Upper lobe of left lung (tissue), 6 donors: ENCODE measurements around the gene S100A3. TPM values are rescaled to one million over a fixed set of nuclear protein-coding genes. Genes with fewer than 3 reads are reported as not detected.

Experiments used
- ATAC-seq, 2 donors: fragments of 200-7000 bp; cut with Tn5 transposase; one replicate each; pipeline ENCODE4 v1.9.1; 2022; ENCODE audit warnings: mild to moderate bottlenecking in 2 of 2, moderate library complexity in 2 of 2; ENCODE audit not compliant: low FRiP score in 2 of 2
- DNase-seq, 2 donors: peaks; one replicate each; pipeline ENCODE4 v3.0.0-alpha.2; 2019 to 2020
- H3K27ac ChIP-seq, 4 donors: fragments of 200-600 bp; sonication (generic); one replicate each; pipeline ENCODE4 v1.5.1; 2016 to 2019
- H3K27me3 ChIP-seq, 4 donors: fragments of 200-600 bp; sonication (generic); one replicate each; pipeline ENCODE4 v1.5.1; 2017 to 2019
- H3K36me3 ChIP-seq, 4 donors: fragments of 200-600 bp; sonication (generic); one replicate each; pipeline ENCODE4 v1.5.1; 2016 to 2019
- H3K4me1 ChIP-seq, 4 donors: fragments of 200-600 bp; sonication (generic); one replicate each; pipeline ENCODE4 v1.5.1; 2018 to 2019
- H3K4me3 ChIP-seq, 4 donors: fragments of 200-600 bp; sonication (generic); one replicate each; pipeline ENCODE4 v1.5.1; 2017 to 2019; ENCODE audit warnings: mild to moderate bottlenecking in 2 of 4, moderate library complexity in 1 of 4
- H3K9me3 ChIP-seq, 4 donors: fragments of 200-600 bp; sonication (generic); one replicate each; pipeline ENCODE4 v1.5.1; 2018 to 2019
- EP300 ChIP-seq, 4 donors: sonication (generic); formaldehyde crosslinking; IDR thresholded peaks; one replicate each; pipeline ENCODE4 v1.5.1; 2017; ENCODE audit warnings: antibody characterized with exemption in 4 of 4, control low read depth in 2 of 4
- POLR2A ChIP-seq, 4 donors: fragments of 450-650 bp; IDR thresholded peaks; one replicate each; pipeline ENCODE4 v1.5.1; 2016 to 2017; ENCODE audit warnings: antibody characterized with exemption in 4 of 4, mild to moderate bottlenecking in 2 of 4
- POLR2AphosphoS5 ChIP-seq, 2 donors: sonication (generic); formaldehyde crosslinking; IDR thresholded peaks; one replicate each; pipeline ENCODE4 v1.5.1; 2017; ENCODE audit warnings: antibody characterized with exemption in 2 of 2
- WGBS, 2 donors: methylation state at CpG; one replicate each; pipeline ENCODE4 v1.1.5; 2017 to 2018; 5-methylcytosine and 5-hydroxymethylcytosine counted together
- total RNA-seq, 6 donors: library from RNA; depleted of rRNA in 4 of 6; stranded (reverse); fragments of >200 nt in 4 of 6; gene quantifications; one replicate each; pipeline versions ENCODE4 v1.1.0 to v1.2.1, GENCODE V29; 2016 to 2021
- TF ChIP-seq, protein P1 (sequence below), 6 experiments: fragments of 450-650 bp in 4 of 6; fragments of 200-600 bp in 2 of 6; sonication (generic) in 2 of 6; IDR thresholded peaks; one replicate each; pipeline ENCODE4 v1.5.1; 2016 to 2019; ENCODE audit warnings: antibody characterized with exemption in 6 of 6
- donor health status: DM: no; HTN: no; CAD: no; lungs with moderate emphysema.
- donor health status: DM: no; HTN: yes; CAD: no; lungs with severe emphysema.

Gene S100A3
- total RNA-seq, 6 donors from 2014 or later = 2.0 to 4.4 (median 2.1) TPM; not detected in 1

DNA sequence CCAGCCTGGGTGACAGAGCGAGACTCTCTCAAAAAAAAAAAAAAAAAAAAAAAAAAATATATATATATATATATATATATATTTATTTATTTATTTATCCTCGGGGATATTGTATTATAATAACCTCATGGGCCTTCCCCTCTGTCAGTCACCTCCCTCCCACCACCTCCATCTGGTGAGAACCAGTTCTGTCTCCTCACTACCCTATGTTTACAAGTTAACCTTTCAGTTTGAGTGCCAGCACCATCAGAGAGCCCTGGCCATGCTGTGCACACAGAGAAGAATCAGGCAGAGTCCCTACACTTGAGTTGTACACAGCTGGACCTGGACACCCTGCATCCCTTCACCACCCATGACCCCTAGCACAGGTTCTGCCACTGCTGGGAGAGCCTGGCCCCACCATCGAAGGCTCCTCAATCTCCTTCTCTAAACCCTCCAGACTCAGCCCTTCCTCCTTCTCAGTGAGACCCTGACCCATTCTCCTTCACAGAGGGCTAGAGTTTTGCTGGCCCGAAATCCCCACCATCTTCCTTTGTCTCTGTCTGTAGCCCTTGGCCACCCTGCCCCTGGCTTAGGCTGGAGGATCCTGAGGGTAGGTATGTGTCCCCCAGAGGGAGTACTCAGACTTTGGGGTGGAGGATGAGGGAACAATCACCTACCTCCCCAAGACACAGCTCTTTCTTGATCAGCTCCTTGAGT, 9.5 kb downstream of the S100A3 start:
- H3K4me1 ChIP-seq = peaks cover 50 to 67% (median 57%) of the 10 kb centered on the region in 4 donors
- H3K9me3 ChIP-seq = no peaks in the 10 kb centered on the region
- no peaks in the 10 kb centered on the region for H3K27me3 ChIP-seq
- peak overlapping the region in 1 of 4 donors; percentile 88 for H3K27ac ChIP-seq
- ATAC-seq (no peak), DNase-seq (no peak)
- WGBS, 2 donors = 80 to 86% methylated on average over 4 of the region's 4 CpGs
- peaks cover 0 to 18% (median 3%) of the 10 kb centered on the region in 4 donors for H3K36me3 ChIP-seq
- H3K4me3 ChIP-seq = no peak overlapping the region
- TF ChIP-seq EP300 (IDR thresholded peaks at IDR 0.05) (no peak), POLR2A (IDR thresholded peaks at IDR 0.05) (no peak), POLR2AphosphoS5 (IDR thresholded peaks at IDR 0.05) (no peak)
- TF ChIP-seq, protein P1, sequence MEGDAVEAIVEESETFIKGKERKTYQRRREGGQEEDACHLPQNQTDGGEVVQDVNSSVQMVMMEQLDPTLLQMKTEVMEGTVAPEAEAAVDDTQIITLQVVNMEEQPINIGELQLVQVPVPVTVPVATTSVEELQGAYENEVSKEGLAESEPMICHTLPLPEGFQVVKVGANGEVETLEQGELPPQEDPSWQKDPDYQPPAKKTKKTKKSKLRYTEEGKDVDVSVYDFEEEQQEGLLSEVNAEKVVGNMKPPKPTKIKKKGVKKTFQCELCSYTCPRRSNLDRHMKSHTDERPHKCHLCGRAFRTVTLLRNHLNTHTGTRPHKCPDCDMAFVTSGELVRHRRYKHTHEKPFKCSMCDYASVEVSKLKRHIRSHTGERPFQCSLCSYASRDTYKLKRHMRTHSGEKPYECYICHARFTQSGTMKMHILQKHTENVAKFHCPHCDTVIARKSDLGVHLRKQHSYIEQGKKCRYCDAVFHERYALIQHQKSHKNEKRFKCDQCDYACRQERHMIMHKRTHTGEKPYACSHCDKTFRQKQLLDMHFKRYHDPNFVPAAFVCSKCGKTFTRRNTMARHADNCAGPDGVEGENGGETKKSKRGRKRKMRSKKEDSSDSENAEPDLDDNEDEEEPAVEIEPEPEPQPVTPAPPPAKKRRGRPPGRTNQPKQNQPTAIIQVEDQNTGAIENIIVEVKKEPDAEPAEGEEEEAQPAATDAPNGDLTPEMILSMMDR (IDR thresholded peaks at IDR 0.05) = no peak

DNA sequence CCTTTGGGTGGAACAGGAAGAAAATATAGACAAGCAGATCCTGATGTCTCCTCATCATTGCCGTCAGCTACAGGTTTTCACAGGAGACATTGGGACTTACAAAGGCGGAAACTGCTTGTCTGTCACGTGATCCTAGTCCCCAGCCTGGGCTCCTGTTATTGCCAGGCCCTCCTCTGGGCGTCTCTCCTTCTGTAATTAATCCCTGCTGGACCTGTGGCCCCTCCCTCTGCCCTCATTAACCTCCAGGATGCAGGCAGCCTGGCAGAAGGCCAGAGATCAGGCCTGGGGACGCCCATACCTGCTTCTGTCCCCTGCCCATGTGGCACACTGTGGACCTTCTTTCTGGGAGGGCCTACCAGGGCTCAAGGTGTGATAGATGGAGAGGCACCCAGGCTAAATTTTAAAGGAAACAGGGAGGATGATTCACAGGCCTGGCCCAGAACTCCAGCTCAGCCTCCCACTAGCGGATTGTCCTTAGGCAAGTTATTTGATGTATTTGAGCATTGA, 10.7 kb downstream of the S100A3 start:
- ATAC-seq = no peak
- peaks cover 47 to 67% (median 57%) of the 10 kb centered on the region in 4 donors for H3K4me1 ChIP-seq
- DNase-seq = no peak

DNA sequence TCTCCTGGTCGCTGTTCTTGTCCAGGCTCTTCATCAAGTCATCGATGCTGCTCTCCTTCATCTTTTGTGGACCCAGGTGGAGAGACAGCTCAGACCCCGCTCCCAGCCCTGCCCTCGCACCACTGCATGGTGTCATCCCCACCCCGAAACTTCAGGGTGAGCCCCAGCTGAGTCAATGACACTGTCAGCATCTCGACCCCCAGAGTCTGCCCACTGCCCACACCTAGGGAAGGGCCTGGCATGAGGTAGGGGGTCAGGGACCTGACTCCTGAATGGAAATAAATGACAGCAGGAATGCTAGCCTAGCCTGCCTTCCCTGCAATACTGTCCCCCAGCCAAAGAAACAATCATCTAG, 11.7 kb downstream of the S100A3 start:
- H3K27ac ChIP-seq = peak overlapping the region in 3 of 4 donors; percentile 98 to 100 (median 100)
- ATAC-seq (no peak), DNase-seq (no peak)
- TF ChIP-seq POLR2A (IDR thresholded peaks at IDR 0.05) (no peak), EP300 (IDR thresholded peaks at IDR 0.05) (no peak), POLR2AphosphoS5 (IDR thresholded peaks at IDR 0.05) (no peak)
- TF ChIP-seq, protein P1 (IDR thresholded peaks at IDR 0.05) = no peak
- no peaks in the 10 kb centered on the region for H3K9me3 ChIP-seq
- 95 to 98% methylated on average over 6 of the region's 6 CpGs for WGBS, 2 donors
- peaks cover 47 to 67% (median 56%) of the 10 kb centered on the region in 4 donors for H3K4me1 ChIP-seq
- peaks cover 0 to 11% (median 8%) of the 10 kb centered on the region in 4 donors for H3K36me3 ChIP-seq
- H3K4me3 ChIP-seq = no peak overlapping the region
- no peaks in the 10 kb centered on the region for H3K27me3 ChIP-seq

More for the DNA sequence above, 10.7 kb downstream of the S100A3 start:
- Histone ChIP-seq H3K36me3 (peaks cover 0 to 17% (median 8%) of the 10 kb centered on the region in 4 donors), H3K27ac (peak overlapping the region in 1 of 4 donors; percentile 46), H3K9me3 (no peaks in the 10 kb centered on the region), H3K4me3 (no peak overlapping the region), H3K27me3 (no peaks in the 10 kb centered on the region)
- 67 to 71% methylated on average over 6 of the region's 6 CpGs for WGBS, 2 donors
- TF ChIP-seq POLR2A (IDR thresholded peaks at IDR 0.05) (no peak), EP300 (IDR thresholded peaks at IDR 0.05) (no peak), POLR2AphosphoS5 (IDR thresholded peaks at IDR 0.05) (no peak)
- TF ChIP-seq, protein P1 (IDR thresholded peaks at IDR 0.05) = no peak

DNA sequence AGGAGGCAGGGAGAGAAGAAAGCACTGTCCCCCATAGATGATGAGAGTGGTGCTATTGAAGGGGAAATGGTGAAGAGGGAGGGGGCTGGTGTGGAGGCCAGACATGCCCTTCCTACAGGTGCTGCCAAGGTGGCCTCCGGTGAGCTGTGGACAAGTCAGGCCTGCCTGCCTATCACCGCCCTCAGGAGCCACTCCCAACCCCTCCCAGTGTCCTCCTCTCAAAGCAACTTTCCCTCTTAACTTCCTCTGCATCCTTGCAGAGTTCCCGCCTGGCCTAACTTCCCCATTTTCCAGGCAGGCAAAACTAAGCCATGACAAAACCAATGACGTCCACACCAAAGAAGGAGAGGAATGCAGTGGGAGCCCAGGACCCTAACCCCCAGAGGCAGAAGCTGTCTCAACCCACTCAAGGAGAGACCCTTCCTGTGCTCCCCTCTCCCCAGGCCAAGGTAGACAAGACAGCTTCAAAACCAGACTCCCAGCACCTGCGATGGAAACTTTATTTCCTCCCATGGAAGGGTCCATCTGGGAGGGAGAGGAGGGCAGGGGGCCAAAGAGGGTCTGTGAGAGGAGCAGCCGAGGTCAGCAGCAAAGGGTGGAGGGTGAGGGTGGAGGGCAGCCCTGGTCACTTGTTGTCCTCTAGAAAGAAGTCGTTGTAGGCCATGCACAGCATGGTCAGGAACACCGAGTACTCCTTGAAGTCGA, 12.2 kb downstream of the S100A3 start:
- peaks cover 48 to 66% (median 56%) of the 10 kb centered on the region in 4 donors for H3K4me1 ChIP-seq

More for the DNA sequence above, 12.2 kb downstream of the S100A3 start:
- Histone ChIP-seq H3K27me3 (no peaks in the 10 kb centered on the region), H3K4me3 (peak overlapping the region in 3 of 4 donors; percentile 71 to 91 (median 83)), H3K36me3 (peaks cover 0 to 11% (median 8%) of the 10 kb centered on the region in 4 donors), H3K9me3 (no peaks in the 10 kb centered on the region), H3K27ac (peak overlapping the region; percentile 98 to 100 (median 99))
- ATAC-seq (peak in 1 of 2 donors; percentile 50), DNase-seq (peak in 1 of 2 donors; percentile 88)
- WGBS, 2 donors = 64 to 79% methylated on average over 8 to 9 of the region's 9 CpGs
- TF ChIP-seq EP300 (IDR thresholded peaks at IDR 0.05) (no peak), POLR2AphosphoS5 (IDR thresholded peaks at IDR 0.05) (peak in 1 of 2 donors; percentile 17)
